Caco-2 (cell line): Measurements from ENCODE around the gene ELOVL1. TPM values are rescaled to one million over a fixed set of nuclear protein-coding genes. Genes with fewer than 3 reads are reported as not detected.

Source experiments
- BruUV-seq: library from RNA; stranded (reverse); fragments of 400-500 nt; replicated peaks from 2 replicates; lab custom pipeline; 2021; lab: Mats Ljungman, UMichigan
- CTCF ChIA-PET: fragments of 300-600 bp; sonication (Branson Sonifier 250); formaldehyde crosslinking; loops from one replicate; lab custom pipeline; 2022; ENCODE audit warnings: antibody characterized with exemption; lab: Charles Lee
- POLR2A ChIA-PET: fragments of 300-600 bp; sonication (Branson Sonifier 250); formaldehyde crosslinking; loops from one replicate; lab custom pipeline; 2022; ENCODE audit warnings: antibody characterized with exemption; lab: Charles Lee
- DNase-seq, 2 experiments: peaks; one replicate each; pipeline versions ENCODE4 v3.0.0 to v3.0.0-alpha.2; 2020 to 2022
- H3K27me3 ChIP-seq: replicated peaks from 2 replicates; pipeline ENCODE4 v1.6.0; 2011; ENCODE audit warnings: low read length; ENCODE audit not compliant: control insufficient read depth, insufficient read depth
- H3K36me3 ChIP-seq: 2 replicates; pipeline ENCODE4 v1.5.1; 2011; ENCODE audit warnings: low read length; ENCODE audit not compliant: control insufficient read depth, insufficient read depth
- H3K4me1 ChIP-seq: fragments of 250-450 bp; sonication (Bioruptor Pico); 2 replicates; pipeline ENCODE4 v1.5.1; 2020; ENCODE audit warnings: mild to moderate bottlenecking
- H3K4me3 ChIP-seq: 2 replicates; pipeline ENCODE4 v1.5.1; 2011; ENCODE audit warnings: low read depth, mild to moderate bottlenecking, control low read depth, low read length
- H3K9me3 ChIP-seq: fragments of 250-450 bp; sonication (Bioruptor Pico); 2 replicates; pipeline ENCODE4 v1.5.1; 2020; ENCODE audit warnings: mild to moderate bottlenecking, moderate library complexity
- H3K27ac Mint-ChIP-seq: one replicate; pipeline ENCODE4 v1.8.0; 2022; ENCODE audit warnings: mixed read lengths; ENCODE audit not compliant: unreplicated experiment
- H3K27me3 Mint-ChIP-seq: one replicate; pipeline ENCODE4 v1.8.0; 2022; ENCODE audit warnings: mixed read lengths; ENCODE audit not compliant: insufficient read depth, unreplicated experiment
- H3K36me3 Mint-ChIP-seq: one replicate; pipeline ENCODE4 v1.8.0; 2022; ENCODE audit warnings: mild to moderate bottlenecking, mixed read lengths; ENCODE audit not compliant: insufficient read depth, unreplicated experiment
- H3K4me1 Mint-ChIP-seq: one replicate; pipeline ENCODE4 v1.8.0; 2022; ENCODE audit warnings: low read depth, mixed read lengths; ENCODE audit not compliant: unreplicated experiment
- H3K4me3 Mint-ChIP-seq: one replicate; pipeline ENCODE4 v1.8.0; 2022; ENCODE audit warnings: mild to moderate bottlenecking, moderate library complexity, mixed read lengths; ENCODE audit not compliant: unreplicated experiment
- H3K9me3 Mint-ChIP-seq: one replicate; pipeline ENCODE4 v1.8.0; 2022; ENCODE audit warnings: mixed read lengths; ENCODE audit not compliant: unreplicated experiment
- intact Hi-C: fragments of 100-400 bp; cut with micrococcal nuclease; formaldehyde crosslinking; loops from one replicate; pipeline ENCODE4 v1.10.0; 2022; ENCODE audit not compliant: unreplicated experiment
- total RNA-seq: library from RNA; stranded (reverse); gene quantifications from 2 replicates; pipeline ENCODE4 v1.2.3, GENCODE V29; 2022
- TF ChIP-seq, protein P1 (sequence below), 2 experiments: fragments of 200-600 bp in 1 of 2; IDR thresholded peaks; 1 replicate in 1 of 2; 2 replicates in 1 of 2; pipeline versions ENCODE4 v1.5.1 to v1.8.0; 2011 to 2022; ENCODE audit warnings: antibody characterized with exemption in 1 of 2, control low read depth in 1 of 2, inconsistent platforms in 1 of 2, low read depth in 1 of 2, low read length in 1 of 2, mild to moderate bottlenecking in 1 of 2, moderate library complexity in 1 of 2; ENCODE audit not compliant: insufficient read depth in 1 of 2, severe bottlenecking in 1 of 2, unreplicated experiment in 1 of 2

The ELOVL1 gene
- total RNA-seq, 1 experiment from 2014 or later = 66.8 TPM

DNA sequence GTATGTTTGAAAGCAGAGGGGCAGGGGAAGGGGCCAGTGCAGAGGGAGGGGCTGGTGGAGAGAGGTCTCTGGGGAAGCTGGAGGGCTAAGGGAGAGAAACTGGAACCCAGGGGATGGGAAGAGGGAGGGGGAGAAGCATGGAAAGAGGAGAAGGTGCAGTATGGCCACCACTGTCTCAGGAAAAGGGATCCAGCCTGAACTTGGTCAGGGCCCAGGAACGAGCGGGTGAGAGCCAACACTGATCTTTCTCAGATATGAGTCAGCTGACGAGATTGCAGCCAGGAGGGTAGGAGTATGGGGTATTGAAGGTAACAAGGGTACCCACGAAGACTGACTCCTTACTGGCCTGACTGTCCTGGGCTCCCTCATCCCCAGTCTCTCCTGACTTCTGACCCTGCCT, 49.0 kb downstream of the ELOVL1 start:
- Mint-ChIP-seq H3K36me3 (no peaks in the 10 kb centered on the region), H3K4me1 (no peaks in the 10 kb centered on the region), H3K9me3 (no peaks in the 10 kb centered on the region), H3K27ac (no peak overlapping the region), H3K27me3 (no peaks in the 10 kb centered on the region), H3K4me3 (no peak overlapping the region)
- CTCF ChIA-PET = no interaction called here
- Histone ChIP-seq H3K36me3 (no peaks in the 10 kb centered on the region), H3K4me3 (no peak overlapping the region), H3K9me3 (no peaks in the 10 kb centered on the region), H3K4me1 (no peaks in the 10 kb centered on the region), H3K27me3 (no peaks in the 10 kb centered on the region)
- POLR2A ChIA-PET = no interaction called here
- TF ChIP-seq, protein P1, sequence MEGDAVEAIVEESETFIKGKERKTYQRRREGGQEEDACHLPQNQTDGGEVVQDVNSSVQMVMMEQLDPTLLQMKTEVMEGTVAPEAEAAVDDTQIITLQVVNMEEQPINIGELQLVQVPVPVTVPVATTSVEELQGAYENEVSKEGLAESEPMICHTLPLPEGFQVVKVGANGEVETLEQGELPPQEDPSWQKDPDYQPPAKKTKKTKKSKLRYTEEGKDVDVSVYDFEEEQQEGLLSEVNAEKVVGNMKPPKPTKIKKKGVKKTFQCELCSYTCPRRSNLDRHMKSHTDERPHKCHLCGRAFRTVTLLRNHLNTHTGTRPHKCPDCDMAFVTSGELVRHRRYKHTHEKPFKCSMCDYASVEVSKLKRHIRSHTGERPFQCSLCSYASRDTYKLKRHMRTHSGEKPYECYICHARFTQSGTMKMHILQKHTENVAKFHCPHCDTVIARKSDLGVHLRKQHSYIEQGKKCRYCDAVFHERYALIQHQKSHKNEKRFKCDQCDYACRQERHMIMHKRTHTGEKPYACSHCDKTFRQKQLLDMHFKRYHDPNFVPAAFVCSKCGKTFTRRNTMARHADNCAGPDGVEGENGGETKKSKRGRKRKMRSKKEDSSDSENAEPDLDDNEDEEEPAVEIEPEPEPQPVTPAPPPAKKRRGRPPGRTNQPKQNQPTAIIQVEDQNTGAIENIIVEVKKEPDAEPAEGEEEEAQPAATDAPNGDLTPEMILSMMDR (IDR thresholded peaks at IDR 0.05; ENCODE audit: insufficient read depth in 1 of 2, low read depth in 1 of 2, low read length in 1 of 2, severe bottlenecking in 1 of 2, unreplicated experiment in 1 of 2) = no peak
- intact Hi-C loops = no loop called here
- BruUV-seq = no TSS peak
- DNase-seq = no peak

DNA sequence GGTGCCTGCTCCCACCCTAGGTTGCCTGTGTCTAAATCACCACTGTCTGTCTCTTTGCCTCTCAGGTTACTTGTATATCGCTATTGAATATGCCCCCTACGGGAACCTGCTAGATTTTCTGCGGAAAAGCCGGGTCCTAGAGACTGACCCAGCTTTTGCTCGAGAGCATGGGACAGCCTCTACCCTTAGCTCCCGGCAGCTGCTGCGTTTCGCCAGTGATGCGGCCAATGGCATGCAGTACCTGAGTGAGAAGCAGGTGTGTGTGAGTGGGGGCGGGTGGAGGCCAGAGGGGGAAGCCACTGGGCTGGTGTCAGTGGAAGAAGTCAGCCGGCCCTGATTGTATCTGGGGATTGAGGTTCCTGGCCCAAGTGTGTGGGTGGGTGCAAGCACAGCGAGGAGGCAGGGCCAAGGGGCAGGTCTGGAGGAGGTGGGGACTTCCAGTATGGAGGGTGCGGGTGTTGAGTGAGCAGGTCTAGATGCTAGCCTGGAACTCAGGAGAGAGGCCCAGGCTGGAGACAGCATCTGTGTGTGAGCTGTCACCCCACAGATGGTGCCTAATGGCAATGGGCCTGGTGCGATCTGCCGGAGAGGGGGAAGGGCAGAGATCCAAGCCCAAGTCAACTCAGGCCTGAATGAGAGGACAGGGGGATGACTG, 49.9 kb downstream of the ELOVL1 start:
- Histone ChIP-seq H3K4me3 (no peak overlapping the region), H3K36me3 (no peaks in the 10 kb centered on the region), H3K27me3 (no peaks in the 10 kb centered on the region), H3K4me1 (no peaks in the 10 kb centered on the region), H3K9me3 (no peaks in the 10 kb centered on the region)
- DNase-seq = no peak
- H3K27ac Mint-ChIP-seq = no peak overlapping the region
- BruUV-seq = no TSS peak
- CTCF ChIA-PET = no interaction called here
- no peak overlapping the region for H3K4me3 Mint-ChIP-seq
- intact Hi-C loops = no loop called here
- no peaks in the 10 kb centered on the region for H3K27me3 Mint-ChIP-seq
- no peaks in the 10 kb centered on the region for H3K9me3 Mint-ChIP-seq
- no peaks in the 10 kb centered on the region for H3K36me3 Mint-ChIP-seq
- H3K4me1 Mint-ChIP-seq = no peaks in the 10 kb centered on the region
- POLR2A ChIA-PET = no interaction called here
- TF ChIP-seq, protein P1 (IDR thresholded peaks at IDR 0.05; ENCODE audit: insufficient read depth in 1 of 2, low read depth in 1 of 2, low read length in 1 of 2, severe bottlenecking in 1 of 2, unreplicated experiment in 1 of 2) = no peak

DNA sequence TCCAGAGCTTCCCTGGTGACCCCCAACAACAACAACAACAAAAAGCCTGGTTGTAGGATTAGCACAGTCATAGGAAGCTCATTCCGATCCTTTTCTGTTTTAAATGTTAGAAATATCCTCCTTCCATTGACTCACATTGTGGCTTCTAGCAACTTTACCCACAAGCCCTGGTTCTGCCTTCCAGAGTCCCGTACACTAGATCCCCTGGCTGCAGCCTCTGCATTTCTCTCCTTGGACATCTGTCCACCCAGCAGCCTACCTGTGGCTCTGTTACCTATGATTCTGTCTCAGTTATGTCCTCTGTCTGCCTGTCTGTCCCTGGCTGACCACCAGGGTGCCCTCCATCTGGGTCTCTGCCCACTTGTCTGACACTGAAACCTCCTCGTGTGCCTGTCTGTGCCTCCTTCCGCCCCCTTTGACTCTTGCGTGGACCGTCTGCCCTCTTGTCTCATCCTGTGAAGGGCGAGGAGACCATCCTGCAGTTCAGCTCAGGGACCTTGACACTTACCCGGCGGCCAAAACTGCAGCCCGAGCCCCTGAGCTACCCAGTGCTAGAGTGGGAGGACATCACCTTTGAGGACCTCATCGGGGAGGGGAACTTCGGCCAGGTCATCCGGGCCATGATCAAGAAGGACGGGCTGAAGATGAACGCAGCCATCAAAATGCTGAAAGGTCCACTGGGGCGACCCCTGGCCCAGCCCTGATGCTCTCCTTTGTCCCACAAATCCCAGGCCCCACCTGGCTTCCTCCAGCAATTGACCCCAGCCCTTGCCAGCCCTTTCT, 50.9 kb downstream of the ELOVL1 start:
- H3K27me3 ChIP-seq = no peaks in the 10 kb centered on the region
- no peaks in the 10 kb centered on the region for H3K4me1 Mint-ChIP-seq
- intact Hi-C loops = no loop called here
- H3K36me3 Mint-ChIP-seq = no peaks in the 10 kb centered on the region
- BruUV-seq = no TSS peak
- no peak overlapping the region for H3K27ac Mint-ChIP-seq
- H3K4me3 Mint-ChIP-seq = no peak overlapping the region
- no peaks in the 10 kb centered on the region for H3K4me1 ChIP-seq
- H3K9me3 Mint-ChIP-seq = no peaks in the 10 kb centered on the region
- no peaks in the 10 kb centered on the region for H3K36me3 ChIP-seq
- H3K4me3 ChIP-seq = no peak overlapping the region
- TF ChIP-seq, protein P1 (IDR thresholded peaks at IDR 0.05; ENCODE audit: insufficient read depth in 1 of 2, low read depth in 1 of 2, low read length in 1 of 2, severe bottlenecking in 1 of 2, unreplicated experiment in 1 of 2) = no peak
- no peak for DNase-seq
- ChIA-PET POLR2A (no interaction called here), CTCF (no interaction called here)
- no peaks in the 10 kb centered on the region for H3K27me3 Mint-ChIP-seq
- H3K9me3 ChIP-seq = no peaks in the 10 kb centered on the region
